GM12878 (cell line): Measurements from ENCODE around the gene TCIRG1. TPM values are rescaled to one million over a fixed set of nuclear protein-coding genes. Genes with fewer than 3 reads are reported as not detected.
A peak's percentile ranks its signal among the peaks of the same experiment; 100 is the strongest.

Experiments used
- CUX1 ChIP-seq: IDR thresholded peaks from 2 replicates; pipeline ENCODE4 v1.6.1; 2012; ENCODE audit warnings: improper control_type of control experiment, low read depth, low read length; ENCODE audit not compliant: insufficient replicate concordance
- ETV6 ChIP-seq, 2 experiments: fragments of 450-650 bp in 1 of 2; IDR thresholded peaks in 1 of 2; conservative IDR thresholded peaks in 1 of 2; 2 replicates each; pipeline ENCODE4 v1.6.1; 2014; ENCODE audit warnings: antibody characterized with exemption in 1 of 2, borderline replicate concordance in 1 of 2, low read depth in 1 of 2, mild to moderate bottlenecking in 1 of 2, moderate library complexity in 1 of 2
- FOXK2 ChIP-seq: fragments of 450-650 bp; IDR thresholded peaks from 2 replicates; pipeline ENCODE4 v1.6.1; 2017; ENCODE audit warnings: mild to moderate bottlenecking, moderate library complexity
- IKZF1 ChIP-seq: fragments of 450-650 bp; conservative IDR thresholded peaks from 2 replicates; pipeline ENCODE4 v1.6.1; 2017; ENCODE audit warnings: antibody characterized with exemption, mild to moderate bottlenecking
- IKZF2 ChIP-seq, 2 experiments: fragments of 450-650 bp; IDR thresholded peaks; 2 replicates each; pipeline ENCODE4 v1.6.1; 2017; ENCODE audit warnings: mild to moderate bottlenecking in 2 of 2, moderate library complexity in 2 of 2
- IRF4 ChIP-seq: IDR thresholded peaks from 2 replicates; pipeline ENCODE4 v1.6.1; 2011; ENCODE audit warnings: low read depth, low read length
- LARP7 ChIP-seq: fragments of 450-650 bp; IDR thresholded peaks from 2 replicates; pipeline ENCODE4 v1.6.1; 2017; ENCODE audit warnings: mild to moderate bottlenecking
- PAX5 ChIP-seq: IDR thresholded peaks from 2 replicates; pipeline ENCODE4 v1.6.1; 2011; ENCODE audit warnings: low read depth, low read length, borderline replicate concordance
- POLR2A ChIP-seq: IDR thresholded peaks from 2 replicates; pipeline ENCODE4 v1.6.1; 2011; ENCODE audit warnings: low read depth, mild to moderate bottlenecking, low read length
- POU2F2 ChIP-seq: IDR thresholded peaks from 3 replicates; pipeline ENCODE4 v1.6.1; 2011; ENCODE audit warnings: low read depth, mild to moderate bottlenecking, low read length, borderline replicate concordance
- SPI1 ChIP-seq: IDR thresholded peaks from 2 replicates; pipeline ENCODE4 v1.6.1; 2011; ENCODE audit warnings: low read depth, mild to moderate bottlenecking, low read length, moderate library complexity, borderline replicate concordance; ENCODE audit not compliant: insufficient read depth
- ZBTB33 ChIP-seq: fragments of 450-650 bp; IDR thresholded peaks from 2 replicates; pipeline ENCODE4 v1.6.1; 2017; ENCODE audit warnings: mild to moderate bottlenecking
- ZNF24 ChIP-seq: fragments of 450-650 bp; IDR thresholded peaks from 2 replicates; pipeline ENCODE4 v1.6.1; 2017; ENCODE audit warnings: antibody characterized with exemption, mild to moderate bottlenecking
- polyA plus RNA-seq, 11 experiments: library from polyadenylated mRNA; depleted of rRNA in 4 of 11; unstranded in 6 of 11; stranded (reverse) in 5 of 11; fragments of >200 nt; fragmentation: Nextera tagmentation in 4 of 11; fragmentation: Illumina TruSeq in 1 of 11; extraction: Ambion mirVana in 4 of 11; extraction: Trizol in 1 of 11; gene quantifications; 1 replicate in 1 of 11; 2 replicates in 10 of 11; pipeline versions ENCODE4 v1.2.1 to v1.2.3, GENCODE V29; 2011 to 2016; ENCODE audit warnings: inconsistent platforms in 2 of 11, missing spikeins in 2 of 11, low read depth in 1 of 11
- total RNA-seq, 4 experiments: library from RNA; depleted of rRNA in 3 of 4; stranded (reverse); fragments of >200 nt in 3 of 4; fragmentation: Illumina TruSeq in 1 of 4; extraction: Trizol in 1 of 4; gene quantifications; 2 replicates each; pipeline versions ENCODE4 v1.2.1 to v1.2.3, GENCODE V29; 2013 to 2021
- TF ChIP-seq, protein P1 (sequence below): fragments of 450-650 bp; IDR thresholded peaks from 2 replicates; pipeline ENCODE4 v1.6.1; 2016; ENCODE audit warnings: mild to moderate bottlenecking

TCIRG1 gene
- total and polyA plus RNA-seq, 10 of the 15 experiments (the other 5 are each of a cell fraction or from before 2014, with no cell fraction given) = 0.76 to 218 (median 87.4) TPM

DNA sequence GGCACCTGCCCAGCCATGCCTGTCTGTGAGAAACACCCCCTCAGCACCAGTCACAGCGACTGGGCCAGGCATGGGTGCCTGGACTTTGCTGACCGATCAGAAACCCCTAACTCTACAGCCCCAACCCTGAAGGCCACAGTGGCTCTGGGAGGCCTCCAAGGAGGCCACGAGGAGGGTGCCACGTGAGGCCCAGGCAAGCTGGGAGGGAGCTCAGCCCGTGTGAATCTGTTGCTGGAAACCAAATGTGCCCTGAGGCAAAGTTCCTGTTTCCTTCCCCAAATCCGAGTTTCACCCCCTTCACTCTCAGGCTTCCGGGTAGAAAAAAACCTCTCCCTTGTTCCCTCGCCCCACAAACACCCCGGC lies 36.3 kb upstream of the TCIRG1 start (continued):
- TF ChIP-seq IRF4 (0 out of 2 replicates have a peak, but pooled peaks have one; percentile 9), ZNF24 (no peak), ZBTB33 (no peak), POLR2A (0 out of 2 replicates have a peak, but pooled peaks have one; percentile 37), POU2F2 (0 out of 3 replicates have a peak, but pooled peaks have one; percentile 11), PAX5 (0 out of 2 replicates have a peak, but pooled peaks have one; percentile 4), FOXK2 (no peak), ETV6 (conservative IDR thresholded peaks at IDR 0.05 in 1 of 2, IDR thresholded peaks at IDR 0.05 in 1 of 2; ENCODE audit: borderline replicate concordance in 1 of 2, low read depth in 1 of 2) (peak in 1 of 2 experiments; percentile 83; a peak in 2 of 4 replicates), IKZF1 (peak; percentile 48; the same call in 1 of the 2 replicates), CUX1 (no peak), LARP7 (peak; percentile 16; the same call in 1 of the 2 replicates), IKZF2 (IDR thresholded peaks at IDR 0.05) (0 out of 4 replicates have a peak, but pooled peaks of 1 of the 2 experiments have one; percentile 28), SPI1 (no peak)
- TF ChIP-seq, protein P1, sequence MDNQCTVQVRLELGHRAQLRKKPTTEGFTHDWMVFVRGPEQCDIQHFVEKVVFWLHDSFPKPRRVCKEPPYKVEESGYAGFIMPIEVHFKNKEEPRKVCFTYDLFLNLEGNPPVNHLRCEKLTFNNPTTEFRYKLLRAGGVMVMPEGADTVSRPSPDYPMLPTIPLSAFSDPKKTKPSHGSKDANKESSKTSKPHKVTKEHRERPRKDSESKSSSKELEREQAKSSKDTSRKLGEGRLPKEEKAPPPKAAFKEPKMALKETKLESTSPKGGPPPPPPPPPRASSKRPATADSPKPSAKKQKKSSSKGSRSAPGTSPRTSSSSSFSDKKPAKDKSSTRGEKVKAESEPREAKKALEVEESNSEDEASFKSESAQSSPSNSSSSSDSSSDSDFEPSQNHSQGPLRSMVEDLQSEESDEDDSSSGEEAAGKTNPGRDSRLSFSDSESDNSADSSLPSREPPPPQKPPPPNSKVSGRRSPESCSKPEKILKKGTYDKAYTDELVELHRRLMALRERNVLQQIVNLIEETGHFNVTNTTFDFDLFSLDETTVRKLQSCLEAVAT = no peak
